Measurements from ENCODE around the gene LYPD3.

The LYPD3 gene

GRCh38 chr19:43479961-43480561, 14.7 kb upstream of the LYPD3 start:
- no peak overlapping the region for H3K4me3 Mint-ChIP-seq
- DNase-seq (no peak), ATAC-seq (replicated peaks) (no peak)
- peaks cover 4 to 6% of the 10 kb centered on the region in 2 donors for H3K4me1 Mint-ChIP-seq (ENCODE audit: low read depth in 2 of 2)
- H3K36me3 Mint-ChIP-seq (ENCODE audit: insufficient read depth), result peaks cover 16% of the 10 kb centered on the region
- no peaks in the 10 kb centered on the region for H3K27me3 Mint-ChIP-seq
- H3K27ac Mint-ChIP-seq, result no peak overlapping the region
- peaks cover 0 to 2% of the 10 kb centered on the region in 2 donors for H3K9me3 Mint-ChIP-seq

- H3K9me3 Mint-ChIP-seq, result peaks cover 0 to 2% of the 10 kb centered on the region in 2 donors
- H3K4me1 Mint-ChIP-seq (ENCODE audit: low read depth in 2 of 2), result peaks cover 6 to 7% of the 10 kb centered on the region in 2 donors
- H3K36me3 Mint-ChIP-seq (ENCODE audit: insufficient read depth), result peaks cover 18% of the 10 kb centered on the region
- DNase-seq (no peak), ATAC-seq (replicated peaks) (no peak)
- H3K4me3 Mint-ChIP-seq, result no peak overlapping the region
- no peaks in the 10 kb centered on the region for H3K27me3 Mint-ChIP-seq
- H3K27ac Mint-ChIP-seq, result no peak overlapping the region
These were observed 13.8 kb upstream of the LYPD3 start for GRCh38 chr19:43479226-43479625.

- Mint-ChIP-seq H3K36me3 (ENCODE audit: insufficient read depth) (peaks cover 20% of the 10 kb centered on the region), H3K4me3 (no peak overlapping the region), H3K9me3 (peaks cover 0 to 2% of the 10 kb centered on the region in 2 donors), H3K27ac (peak overlapping the region in 1 of 2 donors; percentile 9), H3K27me3 (no peaks in the 10 kb centered on the region), H3K4me1 (ENCODE audit: low read depth in 2 of 2) (peaks cover 6 to 7% of the 10 kb centered on the region in 2 donors)
- ATAC-seq (replicated peaks) (no peak), DNase-seq (no peak)
These were observed 12.9 kb upstream of the LYPD3 start for GRCh38 chr19:43478323-43478722.

- no peak overlapping the region for H3K4me3 Mint-ChIP-seq
- DNase-seq, result no peak
- peak overlapping the region; percentile 93 to 98 for H3K27ac Mint-ChIP-seq
- ATAC-seq (replicated peaks), result no peak
- peaks cover 0 to 2% of the 10 kb centered on the region in 2 donors for H3K9me3 Mint-ChIP-seq
- peaks cover 20% of the 10 kb centered on the region for H3K36me3 Mint-ChIP-seq (ENCODE audit: insufficient read depth)
- no peaks in the 10 kb centered on the region for H3K27me3 Mint-ChIP-seq
- peaks cover 6 to 7% of the 10 kb centered on the region in 2 donors for H3K4me1 Mint-ChIP-seq (ENCODE audit: low read depth in 2 of 2)
These were observed 11.2 kb upstream of the LYPD3 start for GRCh38 chr19:43476606-43477005.

GRCh38 chr19:43474986-43475705, 9.7 kb upstream of the LYPD3 start:
- H3K9me3 Mint-ChIP-seq, result peaks cover 0 to 2% of the 10 kb centered on the region in 2 donors

GRCh38 chr19:43474487-43474886, 9.1 kb upstream of the LYPD3 start:
- no peak for DNase-seq
- peaks cover 0 to 2% of the 10 kb centered on the region in 2 donors for H3K9me3 Mint-ChIP-seq
- peaks cover 6 to 8% of the 10 kb centered on the region in 2 donors for H3K4me1 Mint-ChIP-seq (ENCODE audit: low read depth in 2 of 2)
- ATAC-seq (replicated peaks), result no peak
- H3K27ac Mint-ChIP-seq, result peak overlapping the region in 1 of 2 donors; percentile 98
- H3K4me3 Mint-ChIP-seq, result peak overlapping the region in 1 of 2 donors; percentile 54
- no peaks in the 10 kb centered on the region for H3K27me3 Mint-ChIP-seq
- peaks cover 20% of the 10 kb centered on the region for H3K36me3 Mint-ChIP-seq (ENCODE audit: insufficient read depth)

More at GRCh38 chr19:43474986-43475705, 9.7 kb upstream of the LYPD3 start:
- Mint-ChIP-seq H3K27me3 (no peaks in the 10 kb centered on the region), H3K4me3 (peak overlapping the region; percentile 76 to 88), H3K36me3 (ENCODE audit: insufficient read depth) (peaks cover 20% of the 10 kb centered on the region), H3K4me1 (ENCODE audit: low read depth in 2 of 2) (peaks cover 6 to 7% of the 10 kb centered on the region in 2 donors), H3K27ac (peak overlapping the region; percentile 93 to 98)
- peak; percentile 95 to 96 (median 96) for DNase-seq
- ATAC-seq (replicated peaks), result peak; percentile 96

GRCh38 chr19:43471091-43471490, 5.7 kb upstream of the LYPD3 start:
- Mint-ChIP-seq H3K9me3 (peaks cover 0 to 2% of the 10 kb centered on the region in 2 donors), H3K27me3 (no peaks in the 10 kb centered on the region), H3K4me1 (ENCODE audit: low read depth in 2 of 2) (peaks cover 13 to 17% of the 10 kb centered on the region in 2 donors), H3K36me3 (ENCODE audit: insufficient read depth) (peaks cover 9% of the 10 kb centered on the region), H3K4me3 (no peak overlapping the region), H3K27ac (no peak overlapping the region)
- DNase-seq (no peak), ATAC-seq (replicated peaks) (no peak)

GRCh38 chr19:43470288-43470687, 4.9 kb upstream of the LYPD3 start:
- Mint-ChIP-seq H3K9me3 (no peaks in the 10 kb centered on the region), H3K4me3 (no peak overlapping the region), H3K27me3 (no peaks in the 10 kb centered on the region), H3K36me3 (ENCODE audit: insufficient read depth) (peaks cover 5% of the 10 kb centered on the region), H3K4me1 (ENCODE audit: low read depth in 2 of 2) (peaks cover 10 to 13% of the 10 kb centered on the region in 2 donors), H3K27ac (no peak overlapping the region)
- DNase-seq (no peak), ATAC-seq (replicated peaks) (no peak)

- DNase-seq, result no peak
- Mint-ChIP-seq H3K27me3 (no peaks in the 10 kb centered on the region), H3K9me3 (no peaks in the 10 kb centered on the region), H3K36me3 (ENCODE audit: insufficient read depth) (peaks cover 4% of the 10 kb centered on the region), H3K4me1 (ENCODE audit: low read depth in 2 of 2) (peaks cover 13 to 14% of the 10 kb centered on the region in 2 donors), H3K27ac (peak overlapping the region; percentile 22 to 46), H3K4me3 (no peak overlapping the region)
- peak; percentile 69 for ATAC-seq (replicated peaks)
These were observed 3.7 kb upstream of the LYPD3 start for GRCh38 chr19:43469160-43469480.

- Mint-ChIP-seq H3K4me3 (no peak overlapping the region), H3K4me1 (ENCODE audit: low read depth in 2 of 2) (peaks cover 18 to 19% of the 10 kb centered on the region in 2 donors), H3K9me3 (no peaks in the 10 kb centered on the region), H3K27ac (peak overlapping the region; percentile 22 to 46), H3K27me3 (no peaks in the 10 kb centered on the region), H3K36me3 (ENCODE audit: insufficient read depth) (peaks cover 5% of the 10 kb centered on the region)
- DNase-seq, result no peak
- no peak for ATAC-seq (replicated peaks)
These were observed 3.1 kb upstream of the LYPD3 start for GRCh38 chr19:43468354-43469159.

GRCh38 chr19:43467730-43468129, 2.3 kb upstream of the LYPD3 start:
- Mint-ChIP-seq H3K4me3 (no peak overlapping the region), H3K36me3 (ENCODE audit: insufficient read depth) (peaks cover 8% of the 10 kb centered on the region), H3K9me3 (no peaks in the 10 kb centered on the region), H3K27me3 (no peaks in the 10 kb centered on the region), H3K4me1 (ENCODE audit: low read depth in 2 of 2) (peaks cover 22% of the 10 kb centered on the region in 2 donors), H3K27ac (peak overlapping the region in 1 of 2 donors; percentile 46)
- DNase-seq (no peak), ATAC-seq (replicated peaks) (no peak)

DNA sequence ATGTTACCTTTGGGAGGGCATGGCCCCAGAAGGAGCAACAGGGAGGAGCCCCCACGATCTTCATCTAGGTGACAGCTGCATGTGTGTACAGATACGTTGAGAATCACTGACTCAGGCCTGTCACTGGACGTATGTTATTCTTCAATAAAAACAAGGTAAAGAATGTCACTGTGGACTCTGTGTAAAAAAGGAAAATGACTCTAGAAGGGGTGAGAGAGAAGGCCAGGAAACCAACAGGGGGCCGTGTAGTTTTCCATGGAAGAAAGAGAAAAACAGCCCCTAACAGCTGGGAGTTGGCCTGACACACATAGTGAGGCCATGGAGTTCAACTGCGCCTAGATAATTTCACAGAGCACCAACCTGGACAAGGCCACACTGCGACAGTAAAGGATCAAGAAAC, 1.9 kb upstream of the LYPD3 start:
- peaks cover 22% of the 10 kb centered on the region in 2 donors for H3K4me1 Mint-ChIP-seq (ENCODE audit: low read depth in 2 of 2)
- no peak overlapping the region for H3K4me3 Mint-ChIP-seq

GRCh38 chr19:43466793-43467192, 1.4 kb upstream of the LYPD3 start:
- DNase-seq, result no peak
- Mint-ChIP-seq H3K4me1 (ENCODE audit: low read depth in 2 of 2) (peaks cover 22 to 24% of the 10 kb centered on the region in 2 donors), H3K4me3 (no peak overlapping the region), H3K27ac (no peak overlapping the region), H3K27me3 (no peaks in the 10 kb centered on the region), H3K36me3 (ENCODE audit: insufficient read depth) (peaks cover 8% of the 10 kb centered on the region), H3K9me3 (no peaks in the 10 kb centered on the region)
- ATAC-seq (replicated peaks), result no peak

More for the DNA sequence above, 1.9 kb upstream of the LYPD3 start:
- ATAC-seq (replicated peaks) (no peak), DNase-seq (no peak)
- peak overlapping the region in 1 of 2 donors; percentile 46 for H3K27ac Mint-ChIP-seq
- no peaks in the 10 kb centered on the region for H3K9me3 Mint-ChIP-seq
- H3K27me3 Mint-ChIP-seq, result no peaks in the 10 kb centered on the region
- peaks cover 8% of the 10 kb centered on the region for H3K36me3 Mint-ChIP-seq (ENCODE audit: insufficient read depth)
